SU-DHL-6 (cell line): ENCODE measurements around the gene CAPN1.

Experiments
- H2AFZ ChIP-seq: fragments of 200-600 bp; sonication (generic); 2 replicates; pipeline ENCODE4 v1.6.1; 2014; ENCODE audit warnings: low read depth, mild to moderate bottlenecking, moderate library complexity, mixed read lengths, antibody characterized with exemption, low read length; ENCODE audit not compliant: severe bottlenecking
- H3F3A ChIP-seq: fragments of 200-600 bp; shearing (Covaris generic); 2 replicates; pipeline ENCODE4 v1.6.0; 2016; ENCODE audit warnings: antibody characterized with exemption, mild to moderate bottlenecking; ENCODE audit not compliant: insufficient read depth
- H3K27ac ChIP-seq: fragments of 200-600 bp; sonication (generic); 2 replicates; pipeline ENCODE4 v1.5.1; 2016; ENCODE audit warnings: low read depth, mild to moderate bottlenecking, low read length, moderate library complexity, mixed read lengths
- H3K27me3 ChIP-seq: fragments of 200-600 bp; sonication (generic), shearing (Covaris generic); 2 replicates; pipeline ENCODE4 v1.6.0; 2014; ENCODE audit warnings: mild to moderate bottlenecking, low read length
- H3K36me3 ChIP-seq: fragments of 200-600 bp; sonication (generic); 2 replicates; pipeline ENCODE4 v1.6.1; 2014; ENCODE audit warnings: mild to moderate bottlenecking, low read length, mixed read lengths
- H3K4me2 ChIP-seq: fragments of 300-600, 200-600 bp; shearing (Covaris generic), sonication (generic); 2 replicates; pipeline ENCODE4 v1.6.0; 2014; ENCODE audit warnings: low read length, low read depth, mild to moderate bottlenecking; ENCODE audit not compliant: poor library complexity, severe bottlenecking
- H3K4me3 ChIP-seq: fragments of 200-600 bp; sonication (generic); 2 replicates; pipeline ENCODE4 v1.5.1; 2014; ENCODE audit warnings: antibody characterized with exemption, low read length, mild to moderate bottlenecking, mixed read lengths; ENCODE audit not compliant: insufficient read depth, poor library complexity, severe bottlenecking
- H3K79me2 ChIP-seq: fragments of 200-600 bp; sonication (generic); 2 replicates; pipeline ENCODE4 v1.6.1; 2014; ENCODE audit warnings: mild to moderate bottlenecking, low read length, moderate library complexity; ENCODE audit not compliant: insufficient read depth
- H3K9ac ChIP-seq: fragments of 200-600 bp; sonication (generic); 2 replicates; pipeline ENCODE4 v1.7.0; 2014; ENCODE audit warnings: mild to moderate bottlenecking, low read length
- H3K9me2 ChIP-seq: fragments of 200-600 bp; sonication (generic); replicated peaks from 2 replicates; pipeline ENCODE4 v1.6.1; 2014; ENCODE audit warnings: low read length; ENCODE audit not compliant: insufficient read depth
- H3K9me3 ChIP-seq: fragments of 200-600 bp; sonication (generic); 2 replicates; pipeline ENCODE4 v1.6.1; 2014; ENCODE audit warnings: low read length, mixed read lengths; ENCODE audit not compliant: insufficient read depth
- H4K20me1 ChIP-seq: fragments of 200-600 bp; sonication (generic); 2 replicates; pipeline ENCODE4 v1.6.1; 2014; ENCODE audit warnings: low read depth, mild to moderate bottlenecking, antibody characterized with exemption, low read length, moderate library complexity, mixed read lengths
- CTCF ChIP-seq: fragments of 200-600 bp; sonication (generic); IDR thresholded peaks from one replicate; pipeline ENCODE4 v1.5.1; 2017; ENCODE audit warnings: antibody characterized with exemption, mild to moderate bottlenecking, low read length, moderate library complexity; ENCODE audit not compliant: insufficient read depth, poor library complexity, severe bottlenecking
- EZH2phosphoT487 ChIP-seq: fragments of 200-600 bp; sonication (generic), shearing (Covaris generic); conservative IDR thresholded peaks from 2 replicates; pipeline ENCODE4 v1.6.1; 2018; ENCODE audit warnings: mild to moderate bottlenecking, antibody characterized with exemption, low read length, moderate library complexity, mixed read lengths

Gene CAPN1

GRCh38 chr11:65133724-65134123 is 48.0 kb upstream of the CAPN1 start:
- no peaks in the 10 kb centered on the region for H3K9me3 ChIP-seq
- peaks cover 22% of the 10 kb centered on the region; the same call in 1 of the 2 replicates for H3K36me3 ChIP-seq
- H3F3A ChIP-seq, result peaks cover 43% of the 10 kb centered on the region
- no peaks in the 10 kb centered on the region for H4K20me1 ChIP-seq
- TF ChIP-seq CTCF, result no peak
- TF ChIP-seq EZH2phosphoT487, result no peak
- peak overlapping the region; percentile 100 for H3K27ac ChIP-seq
- H3K9me2 ChIP-seq, result no peaks in the 10 kb centered on the region
- H2AFZ ChIP-seq, result no peak overlapping the region
- peaks cover 25% of the 10 kb centered on the region for H3K79me2 ChIP-seq
- H3K9ac ChIP-seq, result peak overlapping the region; percentile 97
- peak overlapping the region; percentile 99 for H3K4me2 ChIP-seq
- H3K27me3 ChIP-seq, result no peaks in the 10 kb centered on the region
- peak overlapping the region; percentile 96 for H3K4me3 ChIP-seq

- H3K27me3 ChIP-seq, result no peaks in the 10 kb centered on the region
- peak within 1 kb of the TSS; percentile 96 for H3K4me3 ChIP-seq
- H3K9me3 ChIP-seq, result no peaks in the 10 kb centered on the region
- H3K9ac ChIP-seq, result peak within 1 kb of the TSS; percentile 97
- H4K20me1 ChIP-seq, result no peaks in the 10 kb centered on the region
- H3F3A ChIP-seq, result peaks cover 36% of the 10 kb centered on the region
- peaks cover 17% of the 10 kb centered on the region; the same call in 1 of the 2 replicates for H3K36me3 ChIP-seq
- H3K4me2 ChIP-seq, result peak within 1 kb of the TSS; percentile 99
- TF ChIP-seq CTCF (no peak), EZH2phosphoT487 (no peak)
- H2AFZ ChIP-seq, result peak within 1 kb of the TSS; percentile 93
- H3K9me2 ChIP-seq, result no peaks in the 10 kb centered on the region
- H3K79me2 ChIP-seq, result peaks cover 25% of the 10 kb centered on the region
- H3K27ac ChIP-seq, result peak within 1 kb of the TSS; percentile 100
Observed at GRCh38 chr11:65134240-65134951, 47.3 kb upstream of the CAPN1 start, which contains the start of gene SYVN1. Gene SYVN1, minus strand, starts transcription at chr11:65134519. Its CDS starts 918 bp downstream, at chr11:65133601.

GRCh38 chr11:65134952-65135632 is 46.6 kb upstream of the CAPN1 start:
- H2AFZ ChIP-seq, result peak overlapping the region; percentile 93
- H3K27ac ChIP-seq, result peak overlapping the region; percentile 100
- H3K9me3 ChIP-seq, result no peaks in the 10 kb centered on the region
- peak overlapping the region; percentile 97 for H3K9ac ChIP-seq
- peaks cover 31% of the 10 kb centered on the region for H3F3A ChIP-seq
- no peaks in the 10 kb centered on the region for H4K20me1 ChIP-seq
- peaks cover 25% of the 10 kb centered on the region for H3K79me2 ChIP-seq
- TF ChIP-seq EZH2phosphoT487 (no peak), CTCF (no peak)
- H3K27me3 ChIP-seq, result no peaks in the 10 kb centered on the region
- H3K4me3 ChIP-seq, result peak overlapping the region; percentile 96
- no peaks in the 10 kb centered on the region for H3K9me2 ChIP-seq
- H3K4me2 ChIP-seq, result peak overlapping the region; percentile 99
- H3K36me3 ChIP-seq, result peaks cover 14% of the 10 kb centered on the region; the same call in 1 of the 2 replicates
